GM19397 (cell line): ENCODE data around the gene GSAP.
"Not testable (repeated sequence)": the region's sequence is repeated elsewhere in the genome, so short reads cannot be mapped to it uniquely, and the experiment has no call there.

Experiments
- ATAC-seq: cut with Tn5 transposase; IDR thresholded peaks from one replicate; pipeline ENCODE4 v1.9.1; 2021; ENCODE audit warnings: mild to moderate bottlenecking, moderate library complexity; ENCODE audit not compliant: unreplicated experiment

GSAP gene

GRCh38 chr7:77360969-77361368 lies 55.2 kb downstream of the GSAP start:
- ATAC-seq = no peak

- no peak for ATAC-seq
Observed at GRCh38 chr7:77360104-77360503, 56.0 kb downstream of the GSAP start.

GRCh38 chr7:77359599-77359998 lies 56.5 kb downstream of the GSAP start:
- ATAC-seq = no peak

GRCh38 chr7:77354914-77355313 lies 61.2 kb downstream of the GSAP start:
- no peak for ATAC-seq

DNA sequence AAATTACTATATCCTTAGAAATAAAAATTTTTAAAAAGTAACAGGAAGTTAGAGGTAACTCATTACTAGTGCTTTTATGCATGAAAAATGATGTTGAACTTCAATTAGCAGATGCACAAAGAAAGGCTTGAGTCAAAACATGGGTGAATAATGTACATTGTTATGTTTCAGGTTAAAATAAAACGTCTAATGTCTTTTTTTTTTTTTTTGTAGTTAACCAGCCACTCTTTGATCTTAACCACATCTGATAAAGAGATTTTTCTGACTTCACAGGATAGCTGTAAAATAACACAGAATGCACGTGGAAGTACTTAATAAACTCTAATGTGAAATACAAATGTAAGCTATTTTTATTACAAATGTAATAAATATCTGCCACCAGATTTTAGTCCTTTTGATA lies 61.7 kb downstream of the GSAP start:
- no peak for ATAC-seq

GRCh38 chr7:77353911-77354310 lies 62.2 kb downstream of the GSAP start:
- ATAC-seq = no peak

- no peak for ATAC-seq
Observed at GRCh38 chr7:77353407-77353721, 62.8 kb downstream of the GSAP start.

DNA sequence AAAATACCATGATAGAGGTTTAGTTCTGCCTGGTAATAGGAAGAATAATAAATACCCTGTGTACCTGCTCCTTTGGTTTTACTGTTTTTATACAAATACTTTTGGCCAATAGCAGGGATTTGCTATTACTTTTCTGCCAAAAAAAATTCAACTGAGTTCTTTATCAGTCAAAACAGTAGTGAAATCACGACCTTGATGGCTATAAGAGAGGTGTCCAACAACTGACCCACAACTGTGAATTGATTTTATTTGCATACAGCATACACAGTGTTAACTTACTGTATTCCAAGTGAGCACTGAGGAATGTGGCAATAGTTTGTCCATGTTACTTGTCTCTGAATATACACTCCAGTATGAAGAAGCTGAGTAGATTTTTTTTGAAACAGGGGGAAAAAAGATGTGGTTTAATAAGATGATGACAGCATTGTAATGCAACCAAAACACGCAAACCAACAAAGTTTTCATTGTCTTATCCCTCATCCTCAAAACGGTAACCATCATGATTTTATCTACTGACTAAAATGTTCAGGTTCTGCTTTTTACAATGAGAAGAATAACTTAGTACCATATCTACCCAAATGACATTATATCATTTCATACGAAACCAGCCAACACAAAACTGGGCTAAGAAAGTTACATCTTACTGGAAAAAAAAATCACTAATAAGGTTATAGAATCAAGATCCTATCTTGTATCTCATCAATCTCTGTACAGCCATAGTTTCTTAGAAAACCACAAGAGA lies 63.3 kb downstream of the GSAP start:
- no peak for ATAC-seq

DNA sequence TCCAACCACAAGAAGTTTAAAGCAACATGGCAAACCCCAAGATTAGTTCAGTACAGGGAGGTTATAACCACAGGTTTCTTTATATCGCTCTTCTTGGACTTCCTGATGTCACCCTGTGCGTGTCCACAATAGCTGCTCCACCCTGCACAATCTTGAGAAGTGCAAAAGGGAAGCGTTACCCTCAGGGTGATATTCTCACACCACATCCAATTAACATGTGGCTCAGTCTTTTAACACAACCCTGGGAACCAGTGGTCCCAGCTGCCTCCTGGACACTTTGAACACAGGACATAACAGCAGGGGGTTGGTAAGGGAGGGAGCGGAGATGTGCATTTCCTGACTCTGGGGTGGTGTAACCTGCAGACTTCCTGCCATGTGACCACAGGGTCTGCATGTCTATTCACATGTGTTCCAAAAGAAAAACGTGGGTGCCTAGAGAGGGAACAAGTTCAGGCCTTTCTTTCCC lies 64.6 kb downstream of the GSAP start:
- peak; percentile 88 for ATAC-seq

GRCh38 chr7:77349141-77349540 lies 67.0 kb downstream of the GSAP start:
- no peak for ATAC-seq

DNA sequence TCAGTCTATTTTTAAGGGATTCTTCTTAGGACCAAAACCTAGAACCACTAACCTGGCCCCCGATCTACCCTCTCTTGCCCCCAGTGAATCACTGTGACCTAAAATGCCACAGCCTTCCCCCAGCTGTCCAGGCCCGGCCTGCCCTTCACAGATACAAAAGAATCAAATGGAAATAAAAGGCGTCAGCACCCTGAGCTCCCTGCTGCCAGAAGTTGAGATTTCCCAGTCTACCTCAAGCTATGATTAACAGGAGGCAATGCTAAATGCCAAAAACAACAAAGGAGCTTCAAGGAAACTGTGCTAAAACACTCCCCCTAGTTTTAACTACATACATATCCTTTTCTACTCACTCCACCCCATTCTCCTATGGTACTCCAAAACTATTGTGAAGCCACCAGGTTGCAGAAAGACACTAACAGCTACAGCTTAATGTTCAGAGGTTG lies 67.8 kb downstream of the GSAP start:
- ATAC-seq = no peak

DNA sequence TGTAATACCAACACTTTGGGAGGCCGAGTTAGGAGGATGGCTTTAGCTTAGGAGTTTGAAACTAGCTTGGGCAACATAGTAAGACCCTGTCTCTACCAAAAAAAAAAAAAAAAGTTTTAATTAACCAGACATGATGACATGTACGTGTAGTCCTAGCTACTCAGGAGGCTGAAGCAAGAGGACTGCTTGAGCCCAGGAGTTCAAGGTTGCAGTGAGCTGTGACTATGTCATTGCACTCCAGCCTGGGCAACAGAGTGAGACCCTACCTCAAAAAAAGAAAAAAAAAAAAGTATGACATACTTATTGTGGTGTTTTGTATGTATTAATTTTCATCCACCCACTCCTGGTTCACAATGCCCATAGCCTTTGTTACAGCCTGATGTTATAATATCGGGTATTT lies 69.7 kb downstream of the GSAP start:
- no peak for ATAC-seq

- ATAC-seq = not testable (repeated sequence)
Observed at GRCh38 chr7:77345426-77345825, 70.7 kb downstream of the GSAP start.

GRCh38 chr7:77339726-77340125 lies 76.4 kb downstream of the GSAP start:
- ATAC-seq = no peak

DNA sequence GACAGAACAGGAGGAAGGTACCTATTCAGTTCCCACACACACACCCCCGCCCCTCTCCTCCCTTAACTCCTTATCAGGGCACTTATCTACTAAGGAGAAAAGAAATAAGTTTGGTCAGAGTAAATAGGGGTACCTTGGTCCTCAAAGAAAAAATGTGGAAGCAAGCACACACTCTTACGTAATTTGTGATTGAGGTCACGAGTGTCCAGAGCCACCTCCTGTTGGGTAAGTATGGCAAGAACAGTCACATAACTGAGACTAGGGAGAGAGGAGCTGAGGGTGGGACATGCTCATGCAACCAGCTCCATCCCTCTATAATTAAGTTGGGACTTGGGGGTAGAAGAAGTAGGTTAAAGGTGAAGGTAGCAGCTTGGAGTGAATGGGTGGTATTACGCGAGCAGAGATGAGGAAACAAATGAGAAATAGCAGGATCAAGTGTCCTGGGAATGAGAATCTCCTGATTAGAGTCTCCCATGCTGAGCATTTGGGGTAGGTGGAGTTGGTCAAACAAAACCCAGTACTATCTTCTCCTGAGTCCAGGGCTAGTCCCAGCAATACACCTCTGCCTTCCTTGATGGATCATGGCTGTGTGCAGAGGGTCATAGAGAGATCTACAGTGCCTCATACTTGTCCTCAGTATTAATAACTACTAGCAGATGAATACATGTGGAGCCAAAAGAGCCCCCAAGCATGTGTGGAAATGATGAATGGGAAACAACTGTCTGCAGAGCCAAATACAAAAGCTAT lies 77.1 kb downstream of the GSAP start:
- ATAC-seq = no peak

DNA sequence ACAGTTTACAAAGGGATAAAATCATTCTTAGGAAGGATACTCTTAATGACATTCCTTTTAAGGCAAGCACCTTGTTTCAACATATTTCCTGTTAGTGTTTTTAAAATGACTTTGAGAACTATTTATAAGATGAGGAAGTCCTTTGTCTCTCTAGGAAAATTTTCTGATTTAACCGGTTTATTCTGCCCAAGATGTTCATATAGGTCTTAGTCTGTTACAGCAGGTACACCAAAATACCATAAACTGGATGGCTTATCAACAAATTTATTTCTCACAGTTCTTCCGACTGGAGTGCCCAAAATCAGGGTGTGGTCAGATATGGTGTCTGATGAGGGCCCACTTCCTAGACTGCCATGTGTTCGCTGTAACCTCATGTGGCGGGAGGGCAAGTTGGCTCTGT lies 77.9 kb downstream of the GSAP start:
- ATAC-seq = no peak

DNA sequence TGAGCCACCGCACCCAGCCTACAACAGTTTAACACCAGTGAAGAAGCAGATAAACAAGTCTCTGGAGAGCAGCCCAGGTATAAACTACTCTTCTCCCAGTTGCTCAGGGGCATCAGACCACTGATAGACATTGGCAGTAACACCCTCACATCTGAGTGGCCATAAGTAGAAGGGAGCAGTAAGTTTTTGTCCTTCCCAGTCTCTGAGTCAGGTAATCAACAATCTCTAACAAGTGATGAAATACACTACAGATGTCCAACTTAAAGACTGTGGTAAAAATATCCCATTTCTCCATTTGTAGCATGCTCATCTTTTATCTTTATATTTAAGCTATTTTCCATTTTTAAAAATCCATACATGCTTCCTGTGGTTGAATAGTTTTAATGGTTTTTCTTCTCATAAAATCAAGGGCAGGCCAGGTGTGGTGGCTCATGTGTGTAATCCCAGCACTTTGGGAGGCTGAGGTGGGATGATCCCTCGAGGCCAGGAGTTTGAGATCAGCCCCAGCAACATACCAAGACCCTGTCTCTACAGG lies 78.6 kb downstream of the GSAP start:
- no peak for ATAC-seq

DNA sequence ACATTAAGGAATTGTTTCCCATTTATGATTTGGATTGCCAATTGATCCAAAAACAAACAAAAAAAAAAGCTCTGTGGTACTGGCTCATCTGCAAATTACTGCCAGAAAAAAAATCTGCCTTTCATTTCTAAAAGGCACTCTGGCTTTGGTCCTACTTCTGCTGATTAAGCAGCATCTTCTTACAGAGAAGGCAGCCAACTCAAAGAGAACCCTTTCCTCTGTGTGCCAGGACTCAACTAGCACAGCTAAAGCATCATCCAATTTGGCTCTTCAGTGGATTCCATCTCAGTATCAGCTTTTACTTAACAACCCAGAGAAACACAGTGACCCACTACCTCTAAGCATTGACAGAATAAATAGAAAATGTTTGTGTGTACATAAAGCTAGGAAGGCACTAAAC lies 80.6 kb downstream of the GSAP start:
- no peak for ATAC-seq

- not testable (repeated sequence) for ATAC-seq
Observed at GRCh38 chr7:77334039-77334438, 82.1 kb downstream of the GSAP start.

GRCh38 chr7:77331938-77332695 lies 84.0 kb downstream of the GSAP start:
- peak; percentile 78 for ATAC-seq

DNA sequence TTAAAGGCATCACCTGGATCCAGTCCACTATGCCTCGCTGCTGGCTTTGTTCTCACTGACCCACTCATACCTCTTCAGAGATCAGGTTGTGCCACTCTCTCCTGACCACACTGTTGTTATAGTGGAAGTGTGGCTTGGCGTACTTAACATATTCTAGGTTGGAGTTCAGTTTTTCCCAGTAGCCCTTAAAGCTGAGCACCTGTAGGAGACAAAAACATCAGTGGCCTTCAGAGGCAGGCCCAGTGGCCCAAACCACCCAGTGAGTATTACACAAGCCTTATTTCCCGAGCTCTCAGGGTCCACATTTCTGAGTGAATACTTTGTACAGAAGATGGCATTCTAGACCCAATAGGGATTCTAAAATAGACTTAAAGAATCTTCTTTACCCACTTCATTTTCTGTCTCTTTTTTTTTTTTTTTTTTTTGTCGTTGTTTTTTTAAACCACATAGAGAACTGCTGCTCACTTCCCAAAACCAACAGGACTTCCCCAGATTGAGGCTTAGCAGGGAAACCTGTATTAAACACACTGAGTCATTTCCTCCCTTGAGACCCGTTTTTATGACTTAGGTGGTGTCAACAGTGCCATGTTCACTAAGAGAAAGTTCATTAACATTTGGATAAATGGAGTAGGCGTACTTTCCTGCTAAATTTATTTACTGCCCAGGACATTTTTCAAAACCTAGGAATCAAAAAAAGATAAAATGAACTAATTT lies 85.8 kb downstream of the GSAP start:
- ATAC-seq = no peak
